HG02943 (cell line): ENCODE data around the gene SEMA4C.

Experiments used
- ATAC-seq: cut with Tn5 transposase; IDR thresholded peaks from one replicate; pipeline ENCODE4 v1.9.1; 2021; ENCODE audit warnings: mild to moderate bottlenecking, low read depth, moderate library complexity; ENCODE audit not compliant: unreplicated experiment

SEMA4C gene

DNA sequence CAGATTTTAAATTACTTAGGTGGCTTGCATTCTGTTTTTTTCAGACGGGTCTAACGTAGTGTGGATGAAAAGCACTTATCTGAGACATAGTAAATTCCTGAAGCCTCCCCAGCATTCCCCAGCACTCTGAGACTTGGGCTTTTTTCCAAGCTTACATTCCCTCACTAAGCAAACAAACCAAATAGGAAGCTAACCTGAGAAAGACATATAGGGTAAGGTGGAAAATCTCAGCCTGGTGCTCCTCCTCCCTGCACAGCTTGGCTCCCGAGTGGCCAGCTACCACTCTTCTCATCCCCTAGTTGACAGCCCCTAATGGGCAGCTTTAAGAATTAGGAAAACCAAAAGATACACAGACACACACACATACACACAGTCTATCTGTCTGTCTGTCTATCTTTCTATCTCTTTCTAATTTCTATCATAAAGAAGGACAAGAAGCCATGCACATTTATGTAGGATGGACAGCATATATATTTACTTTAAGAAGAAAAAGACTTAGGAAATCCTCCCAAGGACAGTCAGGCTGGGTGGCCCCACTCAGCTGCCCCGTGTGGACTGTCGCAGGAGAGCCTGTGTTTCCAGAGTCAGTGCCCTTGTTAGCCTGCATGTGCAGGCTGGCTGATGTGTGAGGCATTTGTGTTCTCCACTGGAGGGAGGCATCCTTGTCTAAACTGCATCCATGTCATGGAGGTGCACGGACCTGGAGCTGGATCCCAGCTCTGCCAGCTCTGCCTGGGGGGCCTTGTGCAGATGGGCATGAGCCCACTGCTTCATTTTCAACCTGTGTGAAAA lies 45.6 kb downstream of the SEMA4C start:
- no peak for ATAC-seq

DNA sequence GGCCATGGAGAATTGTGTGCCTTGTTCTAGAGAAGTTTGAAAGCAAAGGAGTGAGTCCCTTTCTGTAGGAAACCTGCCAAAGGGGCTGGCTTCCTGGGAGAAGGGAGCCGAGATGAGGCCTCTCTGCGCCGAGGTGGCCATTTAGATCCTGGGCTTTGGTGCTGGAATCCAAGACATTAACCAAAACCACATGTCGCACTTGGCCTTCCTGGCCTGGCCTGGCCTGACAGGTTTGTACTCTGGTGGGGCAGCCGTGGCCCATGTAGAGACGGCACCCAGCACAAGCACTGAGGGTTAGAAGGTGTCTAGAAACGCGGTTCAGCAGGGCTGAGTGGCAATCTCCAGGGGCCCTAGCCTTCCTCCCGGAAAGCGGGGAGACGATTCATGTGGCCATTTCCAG lies 46.7 kb downstream of the SEMA4C start:
- no peak for ATAC-seq

DNA sequence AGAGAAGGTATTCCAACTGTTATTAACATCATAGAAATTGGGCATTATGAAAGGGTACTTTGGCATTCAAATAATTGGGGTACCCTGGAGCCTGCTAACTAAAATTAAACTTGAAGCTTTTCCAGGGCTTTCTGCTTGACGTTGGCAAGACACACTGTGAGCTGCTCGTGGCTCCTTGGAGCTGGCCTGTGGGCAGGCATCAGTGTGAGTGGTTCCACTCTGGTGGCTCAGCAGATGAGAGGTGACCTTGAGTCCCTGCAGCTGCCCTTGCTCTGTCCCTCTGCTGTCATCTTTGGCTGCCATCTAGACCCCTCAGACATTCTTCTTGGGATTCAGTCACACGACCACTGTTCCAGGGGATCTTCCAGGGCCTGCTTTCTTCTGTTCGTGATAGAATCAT lies 47.1 kb downstream of the SEMA4C start:
- no peak for ATAC-seq

DNA sequence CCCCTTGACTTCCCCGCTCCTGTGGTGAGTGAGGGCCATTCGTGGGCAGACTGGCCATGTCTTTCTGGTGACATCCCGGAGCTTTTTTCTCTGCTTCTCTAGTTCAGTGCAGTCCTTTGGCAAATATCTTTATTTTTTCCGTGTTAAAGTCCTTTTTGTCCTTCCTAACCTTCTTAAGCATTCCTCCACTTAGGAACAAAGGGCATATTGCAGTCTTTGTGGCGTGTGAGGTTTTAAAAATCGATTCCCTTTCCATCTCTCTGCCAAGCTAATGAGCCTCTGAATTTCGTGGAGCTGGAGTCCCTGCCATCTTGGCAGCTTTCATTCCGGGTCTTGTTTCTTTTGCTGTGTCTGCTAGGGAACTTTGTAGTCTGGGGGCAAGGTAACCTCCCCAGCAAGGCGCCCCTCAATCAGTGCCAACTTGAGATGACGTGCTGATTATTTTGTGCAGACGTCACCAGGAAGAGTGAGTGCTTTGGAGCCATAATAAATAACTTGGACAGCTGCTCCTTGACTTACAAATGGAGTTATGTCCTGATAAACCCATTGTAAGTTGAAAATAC lies 48.7 kb downstream of the SEMA4C start:
- no peak for ATAC-seq

DNA sequence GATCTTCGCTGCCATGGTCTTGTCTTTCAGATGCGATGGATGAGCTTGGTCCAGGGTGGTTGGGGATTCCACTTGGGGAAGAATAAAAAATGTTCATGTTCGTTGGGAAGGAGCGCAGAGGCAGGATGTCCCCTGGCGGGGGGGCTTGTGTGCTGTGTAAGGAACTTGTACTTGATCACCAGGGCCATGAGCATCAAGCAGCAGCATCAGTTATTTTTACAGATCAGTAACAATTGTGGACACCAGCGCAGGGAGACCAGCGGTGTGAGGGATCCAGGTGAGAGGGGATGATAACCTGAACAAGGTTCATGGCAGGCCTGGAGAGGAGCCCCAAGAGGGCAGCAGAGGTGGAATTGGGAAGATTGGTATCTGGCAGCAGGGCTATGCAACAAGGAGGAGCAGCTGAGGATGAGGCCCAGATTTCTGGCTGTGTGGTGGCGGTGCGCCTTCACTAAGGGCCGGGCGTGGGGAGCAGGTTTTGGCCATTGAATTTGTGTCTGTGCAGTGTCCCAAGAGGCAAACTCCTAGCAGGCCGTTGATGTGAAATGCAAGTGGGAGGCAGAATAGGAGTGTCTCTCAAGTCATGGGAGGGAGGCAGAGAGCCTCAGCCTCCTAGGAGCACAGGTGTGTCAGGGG lies 49.9 kb downstream of the SEMA4C start:
- no peak for ATAC-seq

DNA sequence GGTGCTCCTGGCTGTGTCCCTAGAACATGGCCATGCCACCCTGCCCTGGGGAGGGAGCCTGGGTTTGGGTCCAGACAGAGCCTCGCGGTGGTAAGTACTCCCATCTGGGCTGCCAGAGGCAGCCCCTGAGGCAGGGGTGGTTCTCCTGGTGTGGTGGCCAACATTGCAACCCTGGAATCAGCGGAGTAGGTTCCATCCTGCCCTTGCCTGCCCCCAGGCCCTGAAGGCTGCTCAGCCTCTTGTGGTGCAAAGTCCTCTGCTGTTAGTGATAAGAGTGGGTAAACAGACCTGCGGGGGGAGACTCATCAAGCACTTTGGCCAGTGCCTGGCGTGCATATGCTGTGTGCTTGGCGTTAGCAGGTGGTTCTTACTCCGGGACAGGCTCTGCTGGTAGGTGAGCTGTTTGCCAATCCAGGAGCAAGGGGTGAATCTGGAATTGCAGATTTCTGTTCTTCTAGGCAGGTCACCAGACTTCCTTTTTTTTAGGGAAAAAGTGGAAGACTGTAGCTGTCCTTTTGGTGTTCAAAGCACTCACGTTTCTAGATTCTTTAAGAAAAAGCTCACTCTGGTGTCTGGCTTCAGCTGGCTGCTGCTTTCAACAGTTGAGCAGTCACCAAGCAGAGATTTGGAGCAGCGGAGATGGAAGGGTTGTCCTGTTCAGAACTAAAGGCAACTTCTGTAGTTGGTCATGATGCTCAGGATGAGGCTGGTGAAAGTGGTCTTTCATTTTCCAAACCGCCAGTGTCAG lies 50.6 kb downstream of the SEMA4C start:
- ATAC-seq: no peak

DNA sequence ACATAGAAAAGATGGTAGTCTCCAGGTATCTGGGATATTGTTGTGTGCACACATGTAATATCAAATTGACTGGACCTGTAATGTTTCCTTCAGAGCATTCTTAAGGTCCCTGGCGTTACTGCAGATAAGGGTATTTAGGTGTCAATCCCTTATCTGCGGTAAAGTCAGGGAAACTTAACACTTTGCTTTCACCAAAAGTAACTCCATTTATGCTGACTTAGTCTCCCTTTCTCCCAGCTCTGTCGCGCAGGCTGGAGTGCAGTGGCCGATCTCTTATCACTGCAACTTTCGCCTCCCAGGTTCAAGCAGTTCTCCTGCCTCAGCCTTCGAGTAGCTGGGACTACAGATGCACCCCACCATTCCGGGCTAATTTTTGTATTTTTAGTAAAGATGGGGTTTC lies 52.0 kb downstream of the SEMA4C start:
- no peak for ATAC-seq

DNA sequence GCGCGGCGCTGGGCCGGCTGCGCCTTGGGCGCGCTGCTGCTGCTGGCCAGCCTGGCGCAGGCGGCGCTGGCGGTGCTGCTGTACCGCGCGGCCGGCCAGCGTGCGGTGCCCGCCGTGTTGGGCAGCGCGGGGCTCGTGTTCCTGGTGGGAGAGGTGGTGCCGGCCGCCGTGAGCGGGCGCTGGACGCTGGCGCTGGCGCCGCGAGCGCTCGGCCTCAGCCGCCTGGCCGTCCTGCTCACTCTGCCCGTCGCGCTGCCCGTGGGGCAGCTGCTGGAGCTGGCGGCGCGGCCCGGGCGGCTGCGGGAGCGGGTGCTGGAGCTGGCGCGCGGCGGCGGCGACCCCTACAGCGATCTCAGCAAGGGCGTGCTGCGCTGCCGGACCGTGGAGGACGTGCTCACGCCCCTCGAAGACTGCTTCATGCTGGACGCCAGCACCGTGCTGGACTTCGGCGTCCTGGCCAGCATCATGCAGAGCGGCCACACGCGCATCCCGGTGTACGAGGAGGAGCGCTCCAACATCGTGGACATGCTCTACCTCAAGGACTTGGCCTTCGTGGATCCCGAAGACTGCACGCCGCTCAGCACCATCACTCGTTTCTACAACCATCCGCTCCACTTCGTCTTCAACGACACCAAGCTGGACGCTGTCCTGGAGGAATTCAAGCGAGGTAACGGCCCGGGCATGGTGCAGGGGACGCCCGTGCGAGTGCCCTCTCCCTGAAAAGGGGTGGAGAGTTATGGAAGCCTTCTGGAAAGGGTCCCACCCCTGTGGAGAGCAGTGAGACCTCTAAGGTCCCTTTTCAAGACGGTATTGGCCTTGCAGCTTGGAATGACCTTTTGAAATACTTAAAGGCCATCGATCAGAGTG lies 52.8 kb downstream of the SEMA4C start:
- ATAC-seq: peak; percentile 0

DNA sequence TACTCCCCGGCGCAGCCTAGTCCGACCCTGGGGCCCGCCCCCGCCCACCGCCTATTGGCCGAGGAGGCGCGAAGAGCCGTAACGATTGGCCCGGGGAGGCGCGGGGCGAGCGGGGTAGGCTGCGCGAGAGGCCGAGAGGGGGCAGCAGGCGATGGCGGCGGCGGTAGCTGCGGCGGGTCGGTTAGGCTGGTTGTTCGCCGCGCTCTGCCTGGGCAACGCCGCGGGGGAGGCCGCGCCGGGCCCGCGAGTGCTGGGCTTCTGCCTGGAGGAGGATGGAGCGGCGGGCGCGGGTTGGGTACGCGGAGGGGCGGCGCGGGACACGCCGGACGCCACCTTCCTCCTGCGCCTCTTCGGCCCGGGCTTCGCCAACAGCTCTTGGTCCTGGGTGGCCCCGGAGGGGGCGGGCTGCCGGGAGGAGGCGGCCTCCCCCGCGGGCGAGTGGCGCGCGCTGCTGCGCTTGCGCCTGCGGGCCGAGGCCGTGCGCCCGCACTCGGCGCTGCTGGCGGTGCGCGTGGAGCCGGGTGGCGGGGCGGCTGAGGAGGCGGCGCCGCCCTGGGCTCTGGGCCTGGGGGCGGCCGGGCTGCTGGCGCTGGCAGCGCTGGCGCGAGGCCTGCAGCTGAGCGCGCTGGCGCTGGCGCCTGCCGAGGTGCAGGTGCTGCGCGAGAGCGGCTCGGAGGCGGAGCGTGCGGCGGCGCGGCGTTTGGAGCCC lies 53.6 kb downstream of the SEMA4C start, which contains the start of gene CNNM3:
Gene CNNM3, plus strand, starts transcription at position 142 of the 709 bp plus-strand sequence. Its CDS starts 10 bp downstream, at position 152.
- peak; percentile 86 for ATAC-seq

DNA sequence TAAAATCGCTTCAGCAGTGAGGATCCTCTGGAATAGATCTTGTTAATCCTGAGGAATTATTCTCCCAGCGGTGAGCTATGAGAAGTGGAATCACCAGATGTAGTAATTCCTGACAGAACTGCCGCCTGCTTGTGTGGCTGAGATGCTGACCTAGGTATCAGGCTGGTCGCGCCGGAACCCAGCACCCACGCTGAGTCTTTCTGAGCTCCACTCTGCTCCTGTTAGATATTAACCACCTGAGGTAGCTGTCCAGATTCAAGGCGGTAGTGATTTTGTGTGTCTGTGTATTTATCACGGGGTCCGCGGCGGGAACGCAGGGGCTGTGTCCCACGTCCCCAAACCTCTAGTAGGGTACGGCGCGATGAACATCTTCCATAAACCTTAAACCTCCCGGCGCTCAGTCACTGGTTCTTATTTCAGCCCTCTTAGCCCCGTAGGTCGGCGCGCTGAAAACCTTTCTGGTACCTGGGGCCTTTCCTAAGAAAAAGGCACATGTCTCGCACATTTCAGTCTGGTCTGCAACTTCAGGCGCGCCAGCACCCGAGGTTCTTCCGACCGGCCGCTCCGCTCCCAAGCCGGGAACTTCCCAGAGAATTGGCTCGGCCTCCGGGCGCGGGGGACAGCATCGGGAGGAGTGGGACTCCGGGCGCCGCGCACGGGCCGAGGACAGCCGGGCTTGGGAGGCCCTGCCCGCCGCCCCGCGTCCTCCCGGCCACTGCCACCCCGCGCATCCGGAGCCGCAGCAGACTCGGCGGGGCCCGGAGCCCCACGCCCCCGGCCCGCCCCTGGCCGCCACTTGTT lies 54.4 kb downstream of the SEMA4C start:
- ATAC-seq: peak; percentile 24

DNA sequence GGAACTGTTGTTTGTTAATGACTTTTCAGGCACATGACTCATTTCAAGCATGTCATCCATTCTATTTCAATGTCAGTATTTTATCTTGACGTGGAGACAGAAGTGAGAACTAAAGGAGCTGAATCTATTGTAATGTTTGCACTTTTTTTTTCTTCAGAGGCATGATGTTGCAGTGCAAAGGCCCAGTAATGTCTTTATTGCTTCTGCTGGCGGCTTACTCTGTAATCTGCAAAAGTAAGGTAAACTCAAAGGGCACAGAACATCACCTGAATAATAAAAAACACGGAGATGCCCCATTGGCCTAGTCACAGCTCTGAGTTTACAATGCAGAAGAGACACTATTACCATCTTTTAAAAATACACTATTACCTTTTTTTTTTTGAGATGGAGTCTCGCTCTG lies 56.2 kb downstream of the SEMA4C start:
- no peak for ATAC-seq

DNA sequence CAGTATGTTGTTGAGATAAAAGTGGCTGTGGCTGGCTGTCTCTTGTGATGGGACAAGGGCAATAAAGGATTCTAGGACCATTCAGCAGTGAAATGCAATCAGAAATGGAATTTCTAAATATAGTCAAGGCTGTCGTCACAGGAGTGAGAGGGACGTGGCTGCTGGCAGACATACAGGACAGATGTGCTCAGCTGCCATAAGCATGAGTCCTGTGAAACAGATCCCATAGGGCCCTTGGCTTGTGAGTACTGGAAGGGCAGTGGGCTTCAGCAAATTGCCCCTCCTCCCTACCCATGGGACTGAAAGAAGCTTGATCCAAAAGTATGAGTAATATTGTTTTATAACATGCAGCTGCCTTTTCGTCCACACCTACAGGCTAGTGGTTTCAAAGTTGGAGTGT lies 58.0 kb downstream of the SEMA4C start:
- ATAC-seq: no peak

DNA sequence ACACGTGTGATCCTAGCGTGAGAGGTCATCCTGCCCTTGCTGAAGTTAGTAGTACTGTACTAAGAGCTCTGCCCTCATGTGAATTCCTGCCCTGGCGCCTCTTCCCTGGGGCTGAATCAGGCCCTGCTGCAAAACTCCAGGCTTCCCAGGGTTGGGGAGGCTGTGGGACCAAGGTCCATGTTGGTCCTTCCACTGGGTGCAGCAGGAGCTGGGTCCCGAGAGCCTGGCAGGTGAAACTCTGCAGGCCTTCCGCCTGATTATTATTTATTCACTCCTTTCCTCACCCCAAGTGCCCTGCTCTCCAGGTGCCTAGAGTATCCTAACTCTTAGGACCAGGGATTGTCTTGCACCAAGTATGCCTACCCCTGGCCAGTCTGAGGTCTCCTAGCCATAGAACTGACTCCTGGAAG lies 59.1 kb downstream of the SEMA4C start:
- no peak for ATAC-seq

DNA sequence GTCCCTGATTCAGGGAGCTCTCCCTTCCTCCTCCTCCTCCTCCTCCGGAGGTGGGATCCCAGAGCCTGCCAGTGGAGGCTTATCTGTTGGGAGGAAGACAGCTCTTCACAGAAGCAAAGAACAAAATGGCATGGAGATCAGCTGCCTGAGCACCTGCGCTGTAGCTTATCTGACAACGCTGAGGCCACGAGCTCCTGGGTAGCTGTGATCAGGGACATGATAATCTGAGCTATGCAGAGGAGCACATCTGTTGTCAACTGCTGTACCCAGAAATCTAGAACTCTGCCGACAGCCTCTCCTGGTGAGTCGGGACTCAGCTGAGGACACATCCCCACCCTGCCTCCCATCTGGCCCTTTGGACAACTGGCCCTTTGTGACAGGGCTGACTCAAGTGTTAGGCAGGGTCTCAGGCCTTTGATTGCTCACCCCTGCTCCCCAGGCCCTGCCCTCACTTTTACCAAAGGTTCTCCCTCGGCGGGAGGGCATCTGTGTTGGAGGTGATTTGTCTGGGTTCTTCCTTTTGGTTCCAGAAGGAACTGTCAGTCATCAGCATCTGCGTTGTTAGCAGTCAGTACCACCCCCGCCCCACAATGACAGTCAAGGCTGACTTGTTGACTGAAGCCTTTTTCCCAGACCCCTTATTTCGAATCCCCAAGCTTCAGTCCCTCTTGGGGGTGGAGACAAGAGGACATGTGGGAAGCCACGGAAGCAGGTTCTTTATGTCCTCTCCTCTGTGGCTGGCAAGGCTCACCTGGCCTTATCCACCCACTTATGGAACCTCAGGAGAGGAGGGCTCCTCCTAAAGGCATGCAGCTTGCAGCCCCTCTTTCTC lies 59.7 kb downstream of the SEMA4C start:
- no peak for ATAC-seq
